GM18508 (cell line): Measurements from ENCODE around the gene MCTP2.

Experiments used
- ATAC-seq: cut with Tn5 transposase; IDR thresholded peaks from one replicate; pipeline ENCODE4 v1.9.1; 2021; ENCODE audit warnings: moderate number of reproducible peaks; ENCODE audit not compliant: insufficient read depth, unreplicated experiment

MCTP2 gene

DNA sequence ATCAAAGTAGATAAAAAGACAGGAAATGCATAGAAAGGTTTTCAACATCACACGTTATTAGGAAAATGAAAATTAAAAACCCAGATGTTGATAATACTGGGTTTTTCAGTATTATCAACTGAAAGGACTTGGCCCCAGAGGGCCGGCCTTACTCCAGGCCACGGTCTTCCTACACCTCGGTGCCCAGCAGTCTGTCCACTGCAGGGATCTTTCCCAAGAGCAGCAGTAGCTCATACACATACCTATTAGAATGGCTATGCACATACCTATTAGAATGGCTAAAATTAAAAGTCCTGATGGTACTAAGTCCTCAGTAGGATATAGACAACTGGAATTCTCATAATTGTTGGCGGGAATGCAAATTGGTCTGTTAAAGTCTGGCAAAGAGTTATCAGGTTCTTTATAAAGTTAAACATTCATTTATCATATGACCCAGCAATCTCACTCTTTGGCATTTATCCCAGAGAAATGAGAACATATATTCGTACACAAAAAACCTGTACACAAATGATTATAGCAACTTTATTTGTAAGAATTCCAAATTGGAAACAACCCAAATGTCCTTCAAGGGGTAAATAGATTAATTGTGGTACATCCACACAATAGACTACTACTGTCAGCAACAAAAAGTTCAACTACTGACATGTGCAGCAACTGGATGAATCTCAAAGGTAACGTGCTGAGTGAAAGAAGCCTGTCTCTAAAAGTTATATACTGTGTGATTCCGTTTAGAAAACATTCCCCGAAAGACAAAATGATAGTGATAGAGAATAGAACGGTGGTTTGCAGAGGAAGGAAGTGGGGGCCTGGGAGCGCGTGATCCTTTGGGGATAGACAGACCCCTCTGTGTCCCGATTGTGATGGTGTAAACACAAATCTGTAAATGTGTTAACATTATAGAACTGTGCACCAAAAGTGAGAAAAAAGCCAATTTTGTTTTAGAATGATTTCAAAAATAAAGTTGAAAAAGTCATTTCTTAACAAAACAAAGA lies 62.3 kb downstream of the MCTP2 start:
- ATAC-seq, result no peak

DNA sequence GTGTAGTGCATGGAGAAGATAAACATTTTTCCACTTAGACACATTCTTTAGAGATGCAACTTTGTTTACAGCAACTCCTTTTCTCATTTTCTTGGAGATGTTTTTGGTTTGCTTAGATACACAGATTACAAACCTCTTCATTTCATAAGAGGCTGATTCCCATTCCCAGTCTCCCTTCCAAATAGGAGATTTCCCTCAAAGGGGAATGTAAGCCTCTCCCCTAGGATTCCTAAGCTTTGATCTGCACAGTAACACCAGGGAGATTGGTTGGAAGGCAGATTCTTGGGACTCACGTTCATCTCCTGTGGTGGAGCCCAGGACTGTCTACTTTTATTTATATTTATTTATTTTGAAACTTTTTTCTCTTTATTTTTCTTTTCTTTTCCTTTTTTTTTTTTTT lies 63.2 kb downstream of the MCTP2 start:
- ATAC-seq, result no peak

DNA sequence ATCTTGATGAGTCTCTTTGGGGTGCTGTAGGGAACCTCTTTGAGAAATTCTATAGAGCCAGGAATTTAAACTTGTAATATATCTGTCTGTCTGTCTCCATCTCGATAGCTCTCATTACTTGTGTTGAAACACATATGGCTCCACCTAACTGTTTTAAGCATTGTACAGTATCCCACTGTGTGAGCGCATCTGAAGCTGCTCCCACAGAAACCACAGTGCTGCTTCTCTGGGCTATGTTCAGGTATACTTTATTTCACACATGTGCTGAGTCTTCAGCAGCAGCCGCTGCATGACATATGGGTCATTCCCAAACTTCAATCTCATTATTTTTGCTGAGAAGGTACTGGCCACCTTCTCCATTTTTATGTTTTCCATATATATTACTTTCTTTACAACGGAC lies 63.9 kb downstream of the MCTP2 start:
- ATAC-seq, result no peak

DNA sequence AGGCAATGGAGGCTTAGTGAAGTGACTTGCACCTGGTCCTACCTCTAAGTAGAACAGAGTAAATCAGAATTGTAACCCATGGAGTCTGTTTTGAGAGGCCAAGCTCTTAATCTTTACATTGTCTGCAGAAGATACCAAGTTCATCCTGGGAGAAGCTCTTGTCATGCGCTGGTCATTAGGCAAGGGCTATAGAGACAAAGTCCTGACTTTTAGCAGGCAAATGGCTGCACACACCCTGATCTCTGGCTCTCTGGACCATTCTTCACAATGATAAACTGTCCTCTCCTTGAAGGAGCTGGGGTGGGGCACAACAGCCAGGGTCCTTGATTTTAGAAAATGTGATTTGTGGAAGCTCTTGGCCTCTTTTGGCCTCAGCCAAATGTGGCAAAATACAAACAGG lies 65.4 kb downstream of the MCTP2 start:
- no peak for ATAC-seq

DNA sequence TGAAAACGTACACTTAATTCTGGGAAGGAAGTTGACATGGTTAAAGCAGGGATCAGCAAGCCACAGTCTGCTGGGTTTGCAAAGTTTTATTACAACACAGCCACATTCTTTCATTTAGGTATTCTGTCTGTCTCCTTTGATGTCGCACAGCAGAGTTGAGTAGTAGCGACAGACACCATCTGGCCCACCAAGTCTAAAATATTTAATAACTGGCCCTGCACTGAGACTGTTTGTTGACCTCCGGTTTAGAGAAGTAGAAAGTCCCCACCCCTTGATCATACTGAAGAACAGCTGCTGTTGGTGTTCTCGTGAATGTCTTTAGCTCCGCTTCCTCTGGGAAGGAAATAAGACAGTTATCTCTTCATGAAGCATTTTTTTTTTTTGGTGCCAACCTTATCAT lies 66.2 kb downstream of the MCTP2 start:
- peak; percentile 73 for ATAC-seq

DNA sequence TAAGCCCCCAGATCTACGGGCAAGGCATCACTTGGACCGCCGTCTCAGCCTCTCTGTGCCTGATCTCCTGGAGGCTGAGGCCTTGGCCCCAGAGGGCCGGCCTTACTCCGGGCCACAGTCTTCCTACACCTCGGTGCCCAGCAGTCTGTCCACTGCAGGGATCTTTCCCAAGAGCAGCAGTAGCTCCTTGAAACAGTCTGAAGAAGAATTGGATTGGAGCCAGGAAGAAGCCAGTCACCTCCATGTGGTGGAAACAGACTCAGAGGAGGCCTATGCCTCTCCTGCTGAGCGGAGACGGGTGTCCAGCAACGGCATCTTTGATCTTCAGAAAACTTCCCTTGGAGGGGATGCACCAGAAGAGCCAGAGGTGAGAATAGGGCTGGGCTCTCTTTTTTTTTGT lies 67.0 kb downstream of the MCTP2 start:
- ATAC-seq, result no peak

DNA sequence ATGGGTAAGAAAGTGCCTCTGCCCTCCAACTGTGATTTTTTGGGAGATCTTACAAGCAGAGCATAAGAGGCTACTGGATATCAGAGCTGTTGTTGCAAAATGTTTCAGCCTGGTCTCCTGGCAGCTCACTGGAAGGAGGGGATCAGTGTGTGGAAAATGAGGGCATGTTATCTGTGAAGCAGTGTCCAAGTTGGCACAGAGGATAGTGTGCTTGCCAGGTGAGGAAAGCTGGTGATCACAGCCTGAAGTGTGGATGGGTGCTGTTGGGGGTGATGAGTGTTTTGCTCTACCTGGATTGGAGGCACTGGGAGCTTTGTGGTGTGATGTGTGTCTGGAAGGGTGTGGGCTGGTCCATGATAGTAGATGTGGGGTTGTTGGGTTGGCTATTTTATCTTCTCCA lies 69.3 kb downstream of the MCTP2 start:
- ATAC-seq, result no peak

DNA sequence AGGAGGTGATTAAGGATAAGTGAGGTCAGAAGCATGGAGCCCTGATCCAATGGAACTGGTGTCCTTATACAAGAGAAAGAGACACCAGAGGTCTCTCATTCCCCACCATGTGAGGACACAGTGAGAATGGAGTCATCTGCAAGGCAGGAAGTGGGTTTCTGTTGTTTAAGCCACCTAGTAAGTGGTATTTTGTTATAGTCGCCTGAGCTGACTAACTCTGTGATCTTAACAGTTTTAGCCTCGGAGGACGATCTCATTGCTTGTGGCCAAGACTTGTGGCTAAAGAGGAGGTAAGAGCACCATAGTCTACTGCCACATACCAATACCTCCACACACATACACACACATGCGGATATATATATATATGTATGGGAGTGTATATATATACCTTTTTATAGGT lies 73.8 kb downstream of the MCTP2 start:
- peak; percentile 47 for ATAC-seq

DNA sequence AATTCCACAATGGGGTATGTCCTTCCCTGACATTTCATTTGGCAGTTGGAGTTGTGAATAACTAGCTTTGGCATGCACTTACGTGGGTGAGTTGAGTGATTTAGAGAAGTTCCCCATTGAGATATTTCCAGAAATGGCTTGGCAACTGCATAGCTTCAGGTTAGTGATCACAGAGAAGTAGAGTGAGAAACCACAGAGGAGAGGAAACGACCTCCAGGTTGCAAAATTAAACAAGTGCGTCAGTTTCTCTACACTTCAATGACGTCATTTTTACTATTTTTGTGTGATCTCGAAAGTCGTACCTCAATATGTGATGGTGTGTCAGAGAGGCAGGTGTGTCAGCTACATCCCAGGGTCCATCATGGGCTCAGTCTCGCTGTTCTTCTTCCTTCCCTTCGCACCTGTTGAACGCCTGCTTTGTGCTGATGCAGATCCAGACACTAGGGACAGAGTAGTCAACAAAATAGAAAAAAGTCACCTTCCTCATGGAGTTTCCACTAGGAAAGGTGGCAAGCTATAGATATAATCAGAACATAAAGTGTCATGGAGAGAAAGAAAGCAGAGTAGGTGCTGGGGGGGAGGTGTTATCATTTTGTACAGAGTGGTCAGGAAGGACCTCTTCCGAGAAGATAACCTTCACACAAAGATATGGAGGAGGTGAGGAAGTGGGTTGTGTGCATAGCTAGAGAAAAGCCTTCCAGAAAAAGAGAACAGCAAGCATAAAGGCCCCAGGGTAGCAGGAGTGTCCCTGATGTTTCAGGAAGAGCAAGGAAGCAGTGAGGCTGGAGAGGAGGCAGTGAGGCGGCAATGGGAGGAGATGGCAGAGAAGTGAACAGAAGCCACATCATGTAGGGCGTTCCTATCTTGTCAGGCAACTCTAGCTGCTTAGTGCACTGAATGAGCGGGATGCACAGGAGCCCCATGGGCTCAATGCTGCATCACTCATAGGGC lies 75.6 kb downstream of the MCTP2 start:
- ATAC-seq, result peak; percentile 69

DNA sequence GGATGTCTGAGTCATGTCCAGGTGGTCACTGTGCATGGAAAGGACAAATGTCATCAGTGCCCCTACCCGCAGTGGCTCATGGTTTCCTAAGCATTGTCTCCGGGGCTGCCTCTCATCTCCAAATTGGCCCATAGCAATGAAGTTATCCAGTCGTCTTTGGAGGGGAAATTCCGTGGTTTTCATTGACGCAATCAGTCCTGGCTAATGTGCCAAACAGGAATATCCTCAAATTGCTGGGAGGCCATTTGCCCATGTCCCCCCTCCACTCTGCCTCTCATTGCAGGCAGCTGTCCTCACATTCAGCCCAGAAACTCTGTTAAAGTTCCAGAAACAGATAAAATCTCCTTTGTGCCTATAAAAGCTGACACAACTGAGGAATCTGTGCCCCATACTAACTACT lies 81.6 kb downstream of the MCTP2 start:
- ATAC-seq, result no peak

DNA sequence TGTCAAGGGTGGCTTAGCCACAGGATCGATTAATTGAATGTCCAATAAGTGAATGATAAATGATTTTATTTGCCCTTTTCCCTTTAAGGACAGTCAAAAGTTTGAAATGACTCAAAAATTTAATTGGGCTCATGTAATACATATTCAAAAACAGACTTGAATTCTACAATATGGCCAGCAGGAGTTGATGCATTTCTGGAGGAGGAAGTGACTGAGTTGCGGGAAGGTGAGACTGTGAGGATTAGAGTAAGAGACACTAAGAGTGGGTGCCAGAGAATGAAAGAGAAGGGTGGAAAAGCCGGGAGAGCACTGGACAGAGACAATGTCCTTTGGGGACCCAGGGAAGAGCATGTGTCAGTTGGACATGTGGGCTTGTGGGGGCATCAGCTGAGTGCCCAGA lies 83.3 kb downstream of the MCTP2 start:
- ATAC-seq, result no peak

DNA sequence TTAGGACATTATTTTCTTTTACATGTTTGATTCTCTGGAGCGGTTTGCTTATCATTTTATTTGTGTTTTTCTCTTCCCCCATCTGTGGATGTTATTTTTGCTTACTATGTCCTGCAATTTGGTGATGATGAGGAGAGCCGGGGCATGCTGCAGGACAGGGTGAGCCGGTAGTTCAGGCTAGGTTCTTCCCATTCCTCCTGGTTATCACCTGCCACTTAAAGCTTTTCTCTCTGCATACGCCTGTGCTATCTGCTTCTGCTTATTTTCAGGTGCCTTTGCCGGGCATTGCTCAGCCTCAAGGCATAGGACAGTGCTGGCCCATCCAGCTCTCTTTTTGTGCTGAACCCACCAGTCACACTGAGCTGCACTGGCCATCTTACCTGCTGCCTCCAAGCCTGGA lies 85.8 kb downstream of the MCTP2 start:
- no peak for ATAC-seq

DNA sequence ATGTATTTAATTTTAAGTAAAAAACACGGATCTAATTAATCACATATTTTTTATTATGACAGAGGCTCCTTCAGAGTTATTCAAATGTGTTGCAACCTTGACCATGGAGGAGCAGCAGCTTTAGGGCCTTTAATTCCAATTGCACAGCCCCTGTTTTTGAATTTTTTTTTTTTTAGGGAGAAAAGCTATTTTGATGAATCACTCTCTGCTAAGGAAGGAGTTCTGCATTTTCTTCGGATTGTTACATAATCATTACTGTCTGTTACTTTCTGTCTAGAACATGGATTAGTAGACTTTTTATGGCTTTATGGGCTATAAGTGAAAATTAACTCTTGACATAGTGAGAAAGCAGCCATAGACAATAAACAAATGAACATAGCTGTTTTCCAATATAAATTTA lies 90.8 kb downstream of the MCTP2 start:
- no peak for ATAC-seq

DNA sequence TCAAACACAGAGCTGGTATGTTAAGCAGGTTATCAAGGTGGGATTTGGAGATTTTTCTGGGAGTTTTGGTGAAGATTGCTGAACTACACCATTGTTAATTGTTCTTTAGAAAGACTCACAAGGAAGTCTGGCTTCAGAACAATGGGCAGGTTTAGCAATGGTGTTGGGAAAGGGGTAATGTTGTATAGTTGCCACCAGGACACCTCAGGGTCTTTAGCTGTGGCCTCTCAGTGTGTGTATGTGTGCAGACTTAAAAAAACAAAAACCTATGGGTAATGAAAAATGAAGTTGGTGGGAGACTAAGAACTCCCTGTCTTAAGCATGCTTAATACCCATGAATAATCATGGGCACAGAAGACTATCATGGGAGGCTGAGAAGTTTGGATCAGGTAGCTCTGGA lies 91.7 kb downstream of the MCTP2 start:
- no peak for ATAC-seq

DNA sequence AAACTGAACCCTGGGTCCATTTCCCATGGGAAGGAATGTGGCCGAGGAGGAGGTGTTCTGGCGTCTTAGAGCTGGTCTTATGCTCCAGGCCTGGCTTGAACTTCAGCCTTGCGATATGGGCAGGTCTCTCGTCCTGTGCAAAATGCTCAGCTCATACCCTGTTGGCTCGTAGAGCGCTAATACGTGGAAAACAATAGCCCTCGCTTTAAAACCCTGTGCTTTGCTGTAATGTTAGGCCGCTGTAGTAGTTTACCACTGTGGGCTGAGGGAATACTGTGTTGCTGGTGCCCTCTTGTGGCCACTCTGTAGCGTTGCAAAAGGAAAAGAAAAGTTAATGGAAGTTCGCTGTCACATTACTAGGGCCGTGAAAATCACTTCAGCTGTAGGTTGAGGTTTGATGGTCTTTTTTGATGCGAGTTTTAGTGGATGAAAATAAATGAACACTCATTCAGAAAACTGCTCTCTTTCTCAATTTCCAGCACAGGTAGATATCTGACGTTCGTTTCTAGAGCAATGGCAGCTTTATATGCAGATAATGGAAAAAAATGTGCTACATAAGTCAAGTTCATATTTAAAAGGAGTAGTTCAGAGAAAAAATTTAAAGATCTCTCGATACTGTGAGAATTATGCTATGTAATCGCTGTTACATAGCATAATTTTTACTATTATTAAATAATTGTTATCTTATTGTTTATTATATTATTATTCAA lies 92.9 kb downstream of the MCTP2 start:
- peak; percentile 60 for ATAC-seq

DNA sequence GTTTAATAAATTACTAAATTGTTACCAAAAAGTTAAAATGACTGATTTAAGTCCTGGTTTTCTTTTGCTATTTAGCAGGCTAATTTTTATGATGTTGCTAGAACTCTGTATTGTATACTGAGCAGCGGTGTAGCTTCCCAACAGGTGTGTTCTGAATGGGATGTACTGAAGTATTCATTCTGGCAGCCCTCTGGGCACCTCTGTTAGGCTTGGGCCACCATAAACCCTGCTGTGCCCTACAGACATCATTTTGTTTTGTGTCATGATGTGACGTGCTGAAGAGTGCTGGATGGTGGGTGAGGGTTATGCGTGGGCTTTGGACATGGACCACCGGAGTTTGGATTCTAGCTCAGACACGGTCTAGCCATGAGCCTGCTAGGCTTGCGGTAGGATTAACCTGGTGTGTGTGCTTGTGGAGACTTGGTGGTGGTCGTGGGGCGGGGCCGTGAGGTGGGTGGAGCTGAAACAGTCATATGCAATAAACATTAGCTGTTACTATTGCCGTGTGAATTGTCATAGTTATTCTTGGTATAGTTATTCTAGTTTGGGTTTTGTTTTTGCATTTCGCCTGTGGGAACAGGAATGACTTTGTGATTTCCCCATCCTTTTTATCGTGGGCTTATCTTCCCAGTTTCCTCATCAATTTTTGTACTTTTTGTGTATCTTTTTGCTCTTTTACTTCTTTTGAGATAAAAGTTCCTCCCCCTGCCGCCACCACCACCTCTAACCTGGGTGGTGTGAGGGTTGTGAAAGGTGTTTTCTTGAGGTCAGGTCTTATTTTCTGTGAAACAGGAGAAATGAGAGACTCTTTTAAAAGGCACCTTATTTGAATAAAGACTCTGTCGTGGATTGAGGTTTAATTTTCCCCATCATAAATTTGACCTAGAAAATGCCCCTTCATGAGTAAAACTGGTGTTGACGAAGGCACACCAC lies 93.7 kb downstream of the MCTP2 start:
- no peak for ATAC-seq

DNA sequence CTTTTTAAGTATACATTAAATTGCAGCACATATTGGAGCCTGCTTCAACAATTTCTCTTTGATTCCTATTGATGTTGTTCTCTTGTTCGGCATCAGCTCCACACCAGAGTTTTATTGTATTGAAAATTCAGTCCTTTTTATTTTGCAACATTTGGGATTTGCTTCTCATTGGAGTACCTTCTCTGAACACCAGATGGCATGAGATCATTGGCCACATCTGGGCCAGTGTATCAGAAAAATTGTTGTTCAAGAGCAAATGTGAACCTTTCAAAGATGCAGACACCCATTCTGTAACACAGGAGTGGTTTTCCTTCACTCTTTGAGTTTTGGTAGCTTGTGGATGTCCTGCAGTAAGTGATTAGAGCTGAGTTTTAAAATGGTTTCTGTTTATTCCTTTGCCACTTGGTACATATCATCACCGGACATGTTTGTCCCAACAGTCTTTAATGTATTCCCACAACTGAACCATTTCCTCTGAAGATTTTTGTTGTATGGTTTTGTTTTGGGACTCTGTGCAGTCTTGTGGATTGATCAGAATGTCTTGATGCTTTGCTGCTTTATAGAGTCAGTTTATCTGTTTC lies 96.1 kb downstream of the MCTP2 start:
- no peak for ATAC-seq

DNA sequence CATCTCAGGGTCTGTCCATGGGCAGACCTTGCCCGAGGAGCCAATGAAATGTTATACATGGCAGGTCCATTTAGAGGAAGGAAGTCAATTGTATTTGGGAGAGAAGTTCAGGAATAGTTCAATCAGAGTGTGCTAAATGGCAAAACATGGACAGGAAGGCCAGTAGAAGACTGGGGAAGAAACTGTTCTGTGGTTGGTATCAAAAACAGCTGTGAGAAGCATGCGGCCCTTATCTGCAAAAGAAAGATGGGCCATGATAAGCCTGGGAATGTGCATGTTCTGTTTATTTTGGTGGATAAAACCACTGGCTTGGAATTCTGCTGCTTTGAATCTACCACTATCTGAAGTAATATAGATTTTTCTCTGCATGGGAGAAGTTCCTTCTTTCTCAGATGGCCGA lies 100.4 kb downstream of the MCTP2 start:
- no peak for ATAC-seq

DNA sequence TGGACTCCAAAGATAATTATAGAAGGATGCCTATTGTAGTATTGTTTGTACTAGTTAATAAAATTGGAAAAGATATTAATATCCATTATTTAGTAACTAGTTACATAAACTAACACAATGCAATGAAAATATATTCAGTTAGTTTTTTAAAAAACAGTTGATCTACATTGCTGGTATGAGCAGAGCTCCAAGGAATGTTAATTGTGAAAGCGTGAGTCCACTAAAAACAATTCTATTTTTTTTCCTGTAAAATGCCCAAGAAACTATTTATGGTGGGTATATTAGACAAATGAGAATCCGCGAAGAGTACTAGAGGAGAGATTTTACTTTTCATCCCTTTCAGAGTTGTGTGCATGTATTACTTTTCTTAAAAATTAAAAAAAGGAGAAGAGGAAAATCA lies 104.3 kb downstream of the MCTP2 start:
- ATAC-seq, result no peak
